Calu3 (cell line): Measurements from ENCODE around the gene TRIM46. TPM values are rescaled to one million over a fixed set of nuclear protein-coding genes. Genes with fewer than 3 reads are reported as not detected.

ENCODE experiments used
- BruUV-seq: library from RNA; stranded (reverse); fragments of 400-500 nt; replicated peaks from 2 replicates; lab custom pipeline; 2021; lab: Mats Ljungman, UMichigan
- CTCF ChIA-PET: fragments of 300-600 bp; sonication (Branson Sonifier 250); formaldehyde crosslinking; loops from one replicate; lab custom pipeline; 2022; ENCODE audit warnings: antibody characterized with exemption; lab: Charles Lee
- DNase-seq: peaks from one replicate; pipeline ENCODE4 v3.0.0; 2022
- H3K27ac Mint-ChIP-seq: one replicate; pipeline ENCODE4 v1.8.0; 2022; ENCODE audit warnings: mixed read lengths; ENCODE audit not compliant: unreplicated experiment
- H3K27me3 Mint-ChIP-seq: one replicate; pipeline ENCODE4 v1.8.0; 2022; ENCODE audit warnings: mixed read lengths; ENCODE audit not compliant: unreplicated experiment
- H3K36me3 Mint-ChIP-seq: one replicate; pipeline ENCODE4 v1.8.0; 2022; ENCODE audit warnings: mild to moderate bottlenecking, moderate library complexity, mixed read lengths; ENCODE audit not compliant: insufficient read depth, unreplicated experiment
- H3K4me1 Mint-ChIP-seq: one replicate; pipeline ENCODE4 v1.8.0; 2022; ENCODE audit warnings: mild to moderate bottlenecking, low read depth, mixed read lengths; ENCODE audit not compliant: unreplicated experiment
- H3K4me3 Mint-ChIP-seq: one replicate; pipeline ENCODE4 v1.8.0; 2022; ENCODE audit warnings: mild to moderate bottlenecking, low read depth, moderate library complexity, mixed read lengths; ENCODE audit not compliant: unreplicated experiment
- H3K9me3 Mint-ChIP-seq: one replicate; pipeline ENCODE4 v1.8.0; 2022; ENCODE audit warnings: low read depth, mixed read lengths; ENCODE audit not compliant: unreplicated experiment
- CTCF ChIP-seq: fragments of 200-600 bp; IDR thresholded peaks from one replicate; pipeline ENCODE4 v1.8.0; 2022; ENCODE audit warnings: antibody characterized with exemption; ENCODE audit not compliant: unreplicated experiment
- intact Hi-C: fragments of 100-400 bp; cut with micrococcal nuclease; formaldehyde crosslinking; loops from one replicate; pipeline ENCODE4 v1.10.0; 2022; ENCODE audit not compliant: unreplicated experiment
- total RNA-seq: library from RNA; stranded (reverse); gene quantifications from 2 replicates; pipeline ENCODE4 v1.2.3, GENCODE V29; 2022

The TRIM46 gene
- total RNA-seq, 1 experiment from 2014 or later: 1.1 TPM

GRCh38 chr1:155178441-155179111, 4.9 kb downstream of the TRIM46 start:
- no peak for DNase-seq
- Mint-ChIP-seq H3K36me3 (peaks cover 7% of the 10 kb centered on the region), H3K9me3 (no peaks in the 10 kb centered on the region), H3K27ac (no peak overlapping the region), H3K27me3 (peaks cover 38% of the 10 kb centered on the region), H3K4me3 (no peak overlapping the region), H3K4me1 (peaks cover 29% of the 10 kb centered on the region)
- intact Hi-C loops: no loop called here
- BruUV-seq: no TSS peak
- TF ChIP-seq CTCF: no peak
- CTCF ChIA-PET: interaction anchor here (1.9 kb wide), 1 partner anchor 15 kb away, joined by 11 read pairs; no protein-coding TSS in a partner anchor

- Mint-ChIP-seq H3K4me1 (peaks cover 21% of the 10 kb centered on the region), H3K4me3 (no peak overlapping the region), H3K27me3 (peaks cover 38% of the 10 kb centered on the region), H3K27ac (no peak overlapping the region), H3K36me3 (no peaks in the 10 kb centered on the region), H3K9me3 (no peaks in the 10 kb centered on the region)
- no TSS peak for BruUV-seq
- CTCF ChIA-PET: no interaction called here
- no peak for DNase-seq
- no peak for TF ChIP-seq CTCF
- intact Hi-C loops: no loop called here
Measured at GRCh38 chr1:155179112-155180031, 5.7 kb downstream of the TRIM46 start.

- no peak for TF ChIP-seq CTCF
- BruUV-seq: no TSS peak
- CTCF ChIA-PET: interaction anchor here (0.7 kb wide), 1 partner anchor 12 kb away, joined by 11 read pairs; no protein-coding TSS in a partner anchor
- DNase-seq: no peak
- Mint-ChIP-seq H3K27ac (no peak overlapping the region), H3K4me3 (no peak overlapping the region), H3K4me1 (peaks cover 31% of the 10 kb centered on the region), H3K36me3 (peaks cover 7% of the 10 kb centered on the region), H3K9me3 (no peaks in the 10 kb centered on the region), H3K27me3 (peaks cover 33% of the 10 kb centered on the region)
- intact Hi-C loops: no loop called here
Measured at GRCh38 chr1:155181371-155182051, 7.9 kb downstream of the TRIM46 start.

- BruUV-seq: no TSS peak
- peaks cover 39% of the 10 kb centered on the region for H3K27me3 Mint-ChIP-seq
- H3K27ac Mint-ChIP-seq: no peak overlapping the region
- H3K4me1 Mint-ChIP-seq: peaks cover 31% of the 10 kb centered on the region
- no peak overlapping the region for H3K4me3 Mint-ChIP-seq
- intact Hi-C loops: no loop called here
- DNase-seq: no peak
- no peak for TF ChIP-seq CTCF
- peaks cover 13% of the 10 kb centered on the region for H3K36me3 Mint-ChIP-seq
- H3K9me3 Mint-ChIP-seq: no peaks in the 10 kb centered on the region
- CTCF ChIA-PET: interaction anchor here (0.7 kb wide), 2 partner anchors 11 to 79 kb away, joined by 6 to 11 read pairs; no protein-coding TSS in a partner anchor
Measured at GRCh38 chr1:155182052-155182550, 8.5 kb downstream of the TRIM46 start.
